ENCODE results near the gene ZNF365.
"Not testable (repeated sequence)": the region's sequence is repeated elsewhere in the genome, so short reads cannot be mapped to it uniquely, and the experiment has no call there.

ZNF365 gene

DNA sequence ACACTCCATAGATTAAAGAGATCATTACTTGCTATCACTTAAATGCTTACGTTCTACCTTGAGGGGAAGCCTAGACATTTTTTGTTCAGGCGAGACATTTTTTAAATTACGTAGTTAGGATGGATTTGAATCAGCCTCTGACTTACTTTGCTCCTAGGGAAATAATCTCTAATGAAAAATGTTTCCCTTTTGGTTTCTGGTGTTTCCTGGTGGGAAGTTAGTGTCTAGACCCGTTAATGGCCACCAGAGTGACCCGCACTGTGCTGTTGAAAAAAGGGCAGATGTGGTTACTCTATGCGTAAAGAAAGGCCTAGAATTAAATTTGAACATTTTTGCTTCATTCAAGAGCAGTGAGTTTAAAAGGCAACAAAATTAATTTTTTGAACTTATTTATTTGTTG, 3.8 kb downstream of the ZNF365 start:
- TF ChIP-seq, protein P1, sequence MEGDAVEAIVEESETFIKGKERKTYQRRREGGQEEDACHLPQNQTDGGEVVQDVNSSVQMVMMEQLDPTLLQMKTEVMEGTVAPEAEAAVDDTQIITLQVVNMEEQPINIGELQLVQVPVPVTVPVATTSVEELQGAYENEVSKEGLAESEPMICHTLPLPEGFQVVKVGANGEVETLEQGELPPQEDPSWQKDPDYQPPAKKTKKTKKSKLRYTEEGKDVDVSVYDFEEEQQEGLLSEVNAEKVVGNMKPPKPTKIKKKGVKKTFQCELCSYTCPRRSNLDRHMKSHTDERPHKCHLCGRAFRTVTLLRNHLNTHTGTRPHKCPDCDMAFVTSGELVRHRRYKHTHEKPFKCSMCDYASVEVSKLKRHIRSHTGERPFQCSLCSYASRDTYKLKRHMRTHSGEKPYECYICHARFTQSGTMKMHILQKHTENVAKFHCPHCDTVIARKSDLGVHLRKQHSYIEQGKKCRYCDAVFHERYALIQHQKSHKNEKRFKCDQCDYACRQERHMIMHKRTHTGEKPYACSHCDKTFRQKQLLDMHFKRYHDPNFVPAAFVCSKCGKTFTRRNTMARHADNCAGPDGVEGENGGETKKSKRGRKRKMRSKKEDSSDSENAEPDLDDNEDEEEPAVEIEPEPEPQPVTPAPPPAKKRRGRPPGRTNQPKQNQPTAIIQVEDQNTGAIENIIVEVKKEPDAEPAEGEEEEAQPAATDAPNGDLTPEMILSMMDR (IDR thresholded peaks at IDR 0.05; ENCODE audit: low read length, missing control alignments), result no peak
- DNase-seq (ENCODE audit: low read depth), result no peak
- no peak overlapping the region for H3K4me3 ChIP-seq (replicated peaks; ENCODE audit: low read depth, low read length)

- not testable (repeated sequence) for H3K4me3 ChIP-seq (replicated peaks; ENCODE audit: low read depth, low read length)
Measured at GRCh38 chr10:62378877-62379276, 4.7 kb downstream of the ZNF365 start.

DNA sequence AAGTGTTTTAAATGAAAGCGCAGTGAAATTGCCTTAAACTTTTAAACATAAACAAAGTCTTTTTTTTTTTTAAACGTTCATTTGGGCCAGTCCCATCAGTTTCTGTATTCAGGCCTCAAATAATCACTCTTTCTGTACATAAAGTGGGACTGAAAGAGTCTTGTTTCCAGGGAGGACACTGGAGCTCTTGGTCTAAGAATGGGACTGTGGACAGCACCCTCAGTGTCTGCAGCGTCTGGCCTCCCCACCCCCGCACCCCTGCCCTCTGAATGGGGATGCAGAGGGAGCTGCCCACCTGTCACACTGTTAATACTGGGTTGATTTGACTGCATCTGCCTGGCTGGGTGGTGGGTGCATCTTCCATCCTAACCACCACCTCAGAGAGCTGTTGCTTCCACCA, 5.2 kb downstream of the ZNF365 start:
- no peak overlapping the region for H3K4me3 ChIP-seq (replicated peaks; ENCODE audit: low read depth, low read length)
- DNase-seq (ENCODE audit: low read depth), result no peak
- TF ChIP-seq, protein P1 (IDR thresholded peaks at IDR 0.05; ENCODE audit: low read length, missing control alignments), result no peak

More at GRCh38 chr10:62378877-62379276, 4.7 kb downstream of the ZNF365 start:
- DNase-seq (ENCODE audit: low read depth), result not testable (repeated sequence)

DNA sequence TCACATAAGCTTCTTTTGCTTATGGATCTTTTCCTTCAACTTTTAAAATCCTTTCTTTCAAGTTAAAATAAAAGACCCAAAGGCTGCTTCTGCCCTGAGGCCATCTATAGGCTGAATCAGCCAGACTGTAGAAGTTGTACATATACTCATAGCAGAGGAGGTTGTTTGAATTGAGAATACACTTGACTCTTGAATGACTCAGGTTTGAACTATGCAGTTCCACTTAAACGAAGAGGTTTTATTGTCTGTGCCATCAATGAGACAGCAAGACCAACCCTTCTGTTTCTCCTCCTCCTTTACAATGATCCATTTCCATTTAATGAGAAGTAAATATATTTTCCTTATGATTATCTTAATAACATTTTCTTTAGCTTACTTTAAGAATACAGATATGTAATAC, 5.8 kb downstream of the ZNF365 start:
- TF ChIP-seq, protein P1 (IDR thresholded peaks at IDR 0.05; ENCODE audit: low read length, missing control alignments), result no peak
- no peak overlapping the region for H3K4me3 ChIP-seq (replicated peaks; ENCODE audit: low read depth, low read length)
- peak; percentile 19 for DNase-seq (ENCODE audit: low read depth)

GRCh38 chr10:62381385-62382102, 7.4 kb downstream of the ZNF365 start:
- no peak for DNase-seq (ENCODE audit: low read depth)
- H3K4me3 ChIP-seq (replicated peaks; ENCODE audit: low read depth, low read length), result no peak overlapping the region
- TF ChIP-seq, protein P1 (IDR thresholded peaks at IDR 0.05; ENCODE audit: low read length, missing control alignments), result no peak

- TF ChIP-seq, protein P1 (IDR thresholded peaks at IDR 0.05; ENCODE audit: low read length, missing control alignments), result no peak
- H3K4me3 ChIP-seq (replicated peaks; ENCODE audit: low read depth, low read length), result no peak overlapping the region
- DNase-seq (ENCODE audit: low read depth), result no peak
Measured at GRCh38 chr10:62382831-62383230, 8.7 kb downstream of the ZNF365 start.

- peak; percentile 18 for DNase-seq (ENCODE audit: low read depth)
- H3K4me3 ChIP-seq (replicated peaks; ENCODE audit: low read depth, low read length), result no peak overlapping the region
- TF ChIP-seq, protein P1 (IDR thresholded peaks at IDR 0.05; ENCODE audit: low read length, missing control alignments), result no peak
Measured at GRCh38 chr10:62384057-62384446, 9.9 kb downstream of the ZNF365 start.

All from fibroblast of pulmonary artery (primary cell).